Measurements from ENCODE around the gene TUBB4A. TPM values are rescaled to one million over a fixed set of nuclear protein-coding genes. Genes with fewer than 3 reads are reported as not detected.

TUBB4A gene
- total RNA-seq, 1 donor from 2014 or later, result 4.0 TPM

DNA sequence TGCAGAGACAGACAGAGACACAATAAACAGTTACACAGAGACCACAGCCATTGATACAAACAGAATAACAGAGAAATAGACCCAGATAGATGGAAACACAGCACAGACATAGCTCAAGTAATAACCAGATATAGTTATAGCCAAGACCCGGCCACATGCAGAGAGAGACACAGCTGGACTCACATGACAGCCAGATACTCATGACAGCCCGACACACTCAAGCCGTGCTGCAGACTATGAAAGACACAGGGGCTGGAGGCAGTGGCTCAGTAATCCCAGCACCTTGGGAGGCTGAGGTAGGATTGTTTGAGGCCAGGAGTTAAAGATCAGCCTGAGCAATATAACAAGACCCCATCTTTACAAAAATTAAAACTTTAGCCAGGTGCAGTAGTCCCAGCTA lies 18.9 kb downstream of the TUBB4A start:
- H3K27me3 ChIP-seq (ENCODE audit: control insufficient read depth, insufficient read depth, low read length), result no peaks in the 10 kb centered on the region

DNA sequence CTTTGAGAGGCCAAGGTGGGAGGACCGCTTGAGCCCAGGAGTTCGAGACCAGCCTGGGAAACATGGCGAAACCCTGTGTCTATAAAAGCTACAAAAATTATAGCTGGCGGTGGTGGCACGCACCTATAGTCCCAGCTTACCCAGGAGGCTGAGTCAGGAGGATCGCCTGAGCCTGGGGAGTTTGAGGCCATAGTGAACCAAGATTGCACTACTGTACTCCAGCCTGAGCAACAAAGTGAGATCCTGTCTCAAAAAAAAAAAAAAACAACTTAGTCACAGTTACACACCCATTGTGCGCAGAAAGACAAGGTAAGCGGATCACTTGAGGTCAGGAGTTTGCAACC lies 19.8 kb downstream of the TUBB4A start:
- no peaks in the 10 kb centered on the region for H3K27me3 ChIP-seq (ENCODE audit: control insufficient read depth, insufficient read depth, low read length)
- TF ChIP-seq, protein P1, sequence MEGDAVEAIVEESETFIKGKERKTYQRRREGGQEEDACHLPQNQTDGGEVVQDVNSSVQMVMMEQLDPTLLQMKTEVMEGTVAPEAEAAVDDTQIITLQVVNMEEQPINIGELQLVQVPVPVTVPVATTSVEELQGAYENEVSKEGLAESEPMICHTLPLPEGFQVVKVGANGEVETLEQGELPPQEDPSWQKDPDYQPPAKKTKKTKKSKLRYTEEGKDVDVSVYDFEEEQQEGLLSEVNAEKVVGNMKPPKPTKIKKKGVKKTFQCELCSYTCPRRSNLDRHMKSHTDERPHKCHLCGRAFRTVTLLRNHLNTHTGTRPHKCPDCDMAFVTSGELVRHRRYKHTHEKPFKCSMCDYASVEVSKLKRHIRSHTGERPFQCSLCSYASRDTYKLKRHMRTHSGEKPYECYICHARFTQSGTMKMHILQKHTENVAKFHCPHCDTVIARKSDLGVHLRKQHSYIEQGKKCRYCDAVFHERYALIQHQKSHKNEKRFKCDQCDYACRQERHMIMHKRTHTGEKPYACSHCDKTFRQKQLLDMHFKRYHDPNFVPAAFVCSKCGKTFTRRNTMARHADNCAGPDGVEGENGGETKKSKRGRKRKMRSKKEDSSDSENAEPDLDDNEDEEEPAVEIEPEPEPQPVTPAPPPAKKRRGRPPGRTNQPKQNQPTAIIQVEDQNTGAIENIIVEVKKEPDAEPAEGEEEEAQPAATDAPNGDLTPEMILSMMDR (IDR thresholded peaks at IDR 0.05; ENCODE audit: insufficient read depth, low read length, poor library complexity, severe bottlenecking), result no peak

More for the DNA sequence above, 18.9 kb downstream of the TUBB4A start:
- no peak for DNase-seq (ENCODE audit: low read depth)
- no peak overlapping the region for H3K4me3 ChIP-seq (ENCODE audit: low read depth, low read length)
- no peaks in the 10 kb centered on the region for H3K36me3 ChIP-seq (ENCODE audit: control insufficient read depth, insufficient read depth, low read length)
- TF ChIP-seq, protein P1 (IDR thresholded peaks at IDR 0.05; ENCODE audit: insufficient read depth, low read length, poor library complexity, severe bottlenecking), result no peak

DNA sequence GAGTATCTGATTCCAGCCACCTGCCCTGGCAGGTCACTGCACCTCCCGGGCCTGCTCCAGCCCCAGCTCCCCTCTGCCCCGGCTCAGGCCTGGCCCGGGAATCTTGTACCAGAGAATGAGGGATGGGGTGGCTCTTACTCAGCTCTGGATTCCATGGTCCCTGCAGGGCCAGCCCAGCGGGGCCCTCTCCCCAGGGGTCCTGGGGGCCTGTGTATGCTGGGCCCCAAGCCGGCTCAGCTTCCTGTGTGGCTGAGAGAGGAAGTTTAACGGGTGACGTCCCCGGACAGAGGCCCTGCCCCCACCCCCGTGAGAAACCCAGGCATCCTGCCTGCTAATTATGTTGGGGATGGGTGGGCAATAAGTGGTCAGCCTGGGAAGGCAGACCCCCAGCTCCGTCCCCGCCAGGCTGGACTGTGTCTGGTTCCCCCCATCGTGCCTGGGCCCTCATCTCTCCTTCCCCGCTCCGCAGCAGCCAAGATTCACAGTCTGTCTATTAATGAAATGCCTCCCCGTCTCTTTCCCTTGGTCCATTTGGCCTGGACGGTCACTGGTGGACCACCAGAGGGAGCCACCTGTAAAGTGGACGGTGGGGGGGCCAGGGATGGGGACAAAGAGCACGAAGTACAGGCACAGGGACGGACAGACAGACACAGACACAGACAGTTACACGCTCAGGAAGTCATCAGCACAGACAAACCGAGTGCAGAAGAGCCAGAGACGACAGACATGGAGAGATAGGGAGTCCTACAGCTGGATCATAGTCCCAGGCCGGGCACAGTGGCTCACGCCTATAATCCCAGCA lies 20.4 kb downstream of the TUBB4A start, which contains the start of gene DENND1C:
TSS of gene DENND1C (minus strand) at position 247 of the 802 bp plus-strand sequence. CDS start at position 155, 92 bp downstream.
- DNase-seq (ENCODE audit: low read depth), result no peak
- Histone ChIP-seq H3K36me3 (ENCODE audit: control insufficient read depth, insufficient read depth, low read length) (no peaks in the 10 kb centered on the region), H3K27me3 (ENCODE audit: control insufficient read depth, insufficient read depth, low read length) (no peaks in the 10 kb centered on the region), H3K4me3 (ENCODE audit: low read depth, low read length) (no peak within 1 kb of the TSS)
- TF ChIP-seq, protein P1 (IDR thresholded peaks at IDR 0.05; ENCODE audit: insufficient read depth, low read length, poor library complexity, severe bottlenecking), result peak; percentile 62

More for the DNA sequence above, 19.8 kb downstream of the TUBB4A start:
- no peak overlapping the region for H3K4me3 ChIP-seq (ENCODE audit: low read depth, low read length)
- H3K36me3 ChIP-seq (ENCODE audit: control insufficient read depth, insufficient read depth, low read length), result no peaks in the 10 kb centered on the region
- no peak for DNase-seq (ENCODE audit: low read depth)

DNA sequence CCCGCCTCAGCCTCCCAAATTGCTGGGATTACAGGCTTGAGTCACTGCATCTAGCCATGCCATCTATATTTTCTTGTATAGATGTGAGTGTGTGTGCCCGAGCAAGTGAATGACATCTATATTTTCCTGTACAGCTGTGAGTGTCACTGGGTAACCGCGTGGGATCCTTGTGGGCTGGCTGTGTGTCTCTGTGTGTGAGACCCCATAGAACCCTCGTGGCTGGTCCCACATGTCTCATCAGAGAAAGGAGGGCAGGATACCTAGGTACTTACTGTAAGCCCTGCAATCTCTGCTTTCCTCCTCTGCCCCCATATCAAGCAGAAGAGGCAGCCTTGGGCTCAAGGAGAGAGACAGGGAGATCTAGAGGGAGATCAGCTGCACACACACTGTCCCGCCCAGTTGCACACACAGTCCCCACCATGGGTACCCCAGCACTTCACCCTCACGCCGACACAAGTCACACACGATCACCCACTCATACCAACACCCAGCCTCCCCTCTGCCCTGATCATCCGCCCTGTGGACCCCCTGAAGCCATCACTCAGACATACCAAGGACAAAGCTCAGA lies 21.2 kb downstream of the TUBB4A start:
- TF ChIP-seq, protein P1 (IDR thresholded peaks at IDR 0.05; ENCODE audit: insufficient read depth, low read length, poor library complexity, severe bottlenecking), result no peak

DNA sequence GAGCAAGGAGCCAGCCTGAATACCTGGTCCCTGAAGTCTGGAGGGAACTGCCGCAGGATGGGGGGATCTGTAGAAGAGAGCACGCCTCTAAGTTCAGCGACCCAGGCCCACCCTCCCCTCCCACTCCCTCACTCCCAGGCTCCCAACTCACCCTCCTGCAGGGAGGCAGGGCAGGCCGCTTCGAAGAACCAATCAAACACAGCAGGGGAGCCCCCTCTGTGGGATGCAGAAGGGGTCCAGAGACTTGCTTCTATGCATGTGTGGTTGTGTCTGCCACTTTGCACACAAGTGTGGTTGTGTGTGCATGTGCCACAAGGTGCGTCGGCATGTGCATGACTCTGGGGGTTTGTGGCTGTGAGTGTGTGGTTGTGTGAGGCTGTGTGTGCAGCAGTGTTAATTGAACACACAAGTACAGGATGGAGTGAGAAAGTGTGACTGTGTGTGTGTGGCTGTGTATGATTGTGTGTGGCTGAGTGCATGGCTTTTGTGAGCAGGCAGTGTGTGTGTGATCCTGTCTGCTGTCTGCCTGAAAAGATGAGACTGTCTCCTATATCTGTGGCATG lies 22.2 kb downstream of the TUBB4A start:
- TF ChIP-seq, protein P1 (IDR thresholded peaks at IDR 0.05; ENCODE audit: insufficient read depth, low read length, poor library complexity, severe bottlenecking), result no peak
- H3K27me3 ChIP-seq (ENCODE audit: control insufficient read depth, insufficient read depth, low read length), result peaks cover 10% of the 10 kb centered on the region
- no peak for DNase-seq (ENCODE audit: low read depth)
- H3K36me3 ChIP-seq (ENCODE audit: control insufficient read depth, insufficient read depth, low read length), result no peaks in the 10 kb centered on the region
- no peak overlapping the region for H3K4me3 ChIP-seq (ENCODE audit: low read depth, low read length)

More for the DNA sequence above, 21.2 kb downstream of the TUBB4A start:
- no peaks in the 10 kb centered on the region for H3K27me3 ChIP-seq (ENCODE audit: control insufficient read depth, insufficient read depth, low read length)
- H3K4me3 ChIP-seq (ENCODE audit: low read depth, low read length), result no peak overlapping the region
- no peaks in the 10 kb centered on the region for H3K36me3 ChIP-seq (ENCODE audit: control insufficient read depth, insufficient read depth, low read length)
- no peak for DNase-seq (ENCODE audit: low read depth)

Data from kidney epithelial cell (primary cell).